ENCODE data around the gene SRGAP1. TPM values are rescaled to one million over a fixed set of nuclear protein-coding genes. Genes with fewer than 3 reads are reported as not detected.
"Not testable (repeated sequence)": the region's sequence is repeated elsewhere in the genome, so short reads cannot be mapped to it uniquely, and the experiment has no call there.

The SRGAP1 gene
- polyA plus RNA-seq, 4 donors = 13.1 to 26.5 (median 21.6) TPM

DNA sequence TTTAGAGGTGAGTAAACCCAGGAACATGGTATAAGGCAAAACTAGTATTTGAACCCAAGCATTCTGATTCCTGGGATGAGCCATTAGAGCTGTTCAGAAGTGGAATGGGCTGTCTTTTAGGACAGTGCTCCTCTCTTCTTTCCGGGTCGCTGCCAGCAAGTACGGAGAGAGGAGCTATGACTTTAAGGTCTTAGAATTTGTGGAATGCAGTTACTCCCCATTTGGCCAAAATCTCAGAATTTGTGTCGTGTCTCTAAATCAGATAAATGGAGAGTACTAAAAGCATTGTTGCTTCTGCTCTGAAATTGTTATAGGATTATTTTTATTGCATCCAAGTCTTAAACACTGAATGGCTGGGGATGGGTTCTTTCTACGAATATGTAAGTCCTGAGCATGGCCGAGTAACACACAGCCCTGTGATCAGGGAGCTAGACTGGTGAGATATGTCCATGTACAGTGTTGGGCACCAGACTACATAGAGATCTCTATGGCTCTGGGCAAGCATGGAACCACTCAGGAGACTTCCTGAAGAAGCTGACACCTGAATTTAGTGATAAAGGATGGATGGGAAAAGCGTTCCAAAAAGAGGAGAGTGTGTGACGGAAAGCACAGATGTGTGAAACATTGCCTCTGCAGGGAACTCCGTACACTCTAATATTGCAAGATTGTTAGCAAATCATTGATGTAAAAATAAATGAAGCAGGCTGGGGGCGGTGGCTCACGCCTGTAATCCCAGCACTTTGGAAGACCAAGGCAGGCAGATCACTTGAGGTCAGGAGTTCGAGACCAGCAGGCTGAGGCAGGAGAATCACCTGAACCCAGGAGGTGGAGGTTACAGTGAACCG lies 184.7 kb downstream of the SRGAP1 start:
- DNase-seq (ENCODE audit: low read depth in 4 of 4, low spot score in 3 of 4) = no peak

DNA sequence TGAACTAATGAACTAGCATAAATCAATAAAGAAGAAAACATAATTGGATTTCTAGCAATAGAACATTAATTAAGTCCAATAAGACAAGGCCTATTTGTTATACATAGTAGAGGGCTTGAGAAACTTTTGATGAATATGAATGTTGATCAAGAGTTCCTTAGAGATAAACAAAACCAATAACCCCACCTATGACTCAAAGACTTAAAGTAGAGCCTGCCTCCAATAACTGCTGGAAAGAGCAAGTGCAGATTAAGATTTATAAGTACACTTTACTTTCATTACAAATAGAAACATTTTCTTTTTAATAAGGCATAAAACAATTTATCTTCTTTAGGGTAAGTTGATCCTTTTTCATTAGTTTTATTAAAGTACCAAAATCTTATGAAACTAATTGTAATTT lies 185.7 kb downstream of the SRGAP1 start:
- DNase-seq (ENCODE audit: low read depth in 4 of 4, low spot score in 3 of 4) = no peak

DNA sequence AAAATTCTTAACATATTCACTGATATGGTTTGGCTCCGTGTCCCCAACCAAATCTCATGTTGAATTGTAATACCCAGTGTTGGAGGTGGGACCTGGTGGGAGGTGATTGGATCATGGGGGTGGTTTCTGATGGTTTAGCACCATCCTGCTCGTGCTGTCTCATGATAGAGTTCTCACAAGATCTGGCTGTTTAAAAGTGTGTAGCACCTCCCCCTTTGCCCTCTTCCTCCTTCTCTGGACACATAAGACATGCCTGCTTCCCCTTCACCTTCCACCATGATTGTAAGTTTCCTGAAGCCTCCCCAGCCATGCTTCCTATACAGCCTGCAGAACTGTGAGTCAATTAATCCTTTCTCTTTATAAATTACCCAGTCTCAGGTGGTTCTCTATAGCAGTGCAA lies 189.6 kb downstream of the SRGAP1 start:
- not testable (repeated sequence) for DNase-seq (ENCODE audit: low read depth in 4 of 4, low spot score in 3 of 4)

DNA sequence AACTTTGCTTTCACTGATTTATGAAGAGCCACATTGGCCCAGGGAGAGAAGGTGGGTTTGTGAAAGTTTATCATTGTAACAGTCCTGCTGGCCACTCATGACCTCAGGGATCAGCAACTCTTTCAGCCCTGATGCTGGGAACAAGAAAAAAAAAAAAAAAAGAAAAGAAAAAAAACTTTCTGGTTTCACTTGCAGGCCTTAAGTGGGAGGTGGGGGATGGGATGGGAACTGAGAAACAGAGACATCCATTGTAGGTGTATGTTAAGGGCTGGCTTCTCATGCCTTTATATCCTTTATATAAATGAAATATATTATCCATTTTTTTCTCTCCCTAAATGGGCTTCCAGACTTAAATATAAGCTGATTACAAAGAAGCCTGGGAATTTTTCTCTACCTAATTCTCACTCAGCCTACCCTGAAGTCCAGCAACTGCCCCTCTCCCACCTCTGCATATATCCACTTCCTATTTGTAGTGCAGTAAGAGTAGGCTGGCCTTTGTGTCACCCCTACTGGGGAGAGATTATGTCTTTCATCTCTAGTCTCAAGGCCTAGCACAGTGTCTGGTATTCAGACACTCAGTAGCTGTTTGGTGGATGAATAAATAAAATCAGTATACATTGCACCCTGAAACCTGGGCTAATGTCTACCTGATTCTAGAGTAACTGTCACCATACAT lies 190.5 kb downstream of the SRGAP1 start:
- DNase-seq (ENCODE audit: low read depth in 4 of 4, low spot score in 3 of 4) = no peak

DNA sequence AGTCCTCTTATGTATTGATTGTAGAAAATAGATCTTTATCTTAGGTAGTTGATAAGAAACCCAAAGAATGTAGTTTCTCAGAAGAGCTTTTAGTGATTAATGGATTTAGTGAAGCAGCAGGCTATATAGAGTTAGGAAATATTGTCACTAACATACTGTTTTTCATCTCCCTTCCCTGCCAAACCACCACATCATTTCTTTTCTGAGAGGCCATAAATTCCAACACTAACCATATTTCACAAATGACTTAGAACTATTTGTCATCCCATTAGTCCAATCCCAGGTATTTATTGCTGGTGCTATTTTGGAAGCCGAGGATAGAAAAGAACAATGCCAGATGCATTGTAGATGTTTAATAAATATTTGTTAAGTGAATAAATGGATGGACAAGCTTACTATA lies 191.9 kb downstream of the SRGAP1 start:
- no peak for DNase-seq (ENCODE audit: low read depth in 4 of 4, low spot score in 3 of 4)

DNA sequence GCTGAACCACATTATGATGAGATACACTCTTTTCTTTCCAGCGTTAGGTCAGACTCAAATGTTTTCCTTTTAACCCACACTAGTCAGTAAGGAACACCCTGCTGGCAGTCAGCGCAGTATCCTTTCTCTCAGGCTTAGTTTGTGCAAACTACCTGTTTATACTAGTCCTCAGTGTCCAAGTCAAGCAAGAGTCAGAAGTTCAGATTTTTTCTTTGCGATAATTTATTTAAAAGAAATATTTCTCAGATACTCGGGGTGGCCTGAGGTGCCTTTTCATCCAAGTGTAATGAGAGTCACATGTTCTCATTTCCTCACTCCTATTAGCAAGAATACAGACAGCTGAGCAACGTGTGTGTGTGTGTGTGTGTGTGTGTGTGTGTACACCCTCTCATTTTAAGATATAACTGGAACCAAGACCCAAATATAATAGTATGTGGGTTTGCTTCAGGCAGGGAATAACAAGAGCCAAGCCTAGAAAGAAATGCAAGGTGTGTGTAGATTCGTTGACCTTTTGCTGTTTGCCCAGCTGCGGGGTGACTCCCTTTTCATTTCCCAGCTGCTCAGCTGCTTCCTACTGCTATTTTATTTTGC lies 194.9 kb downstream of the SRGAP1 start:
- peak in 1 of 4 donors; percentile 20 for DNase-seq (ENCODE audit: low read depth in 4 of 4, low spot score in 3 of 4)

DNA sequence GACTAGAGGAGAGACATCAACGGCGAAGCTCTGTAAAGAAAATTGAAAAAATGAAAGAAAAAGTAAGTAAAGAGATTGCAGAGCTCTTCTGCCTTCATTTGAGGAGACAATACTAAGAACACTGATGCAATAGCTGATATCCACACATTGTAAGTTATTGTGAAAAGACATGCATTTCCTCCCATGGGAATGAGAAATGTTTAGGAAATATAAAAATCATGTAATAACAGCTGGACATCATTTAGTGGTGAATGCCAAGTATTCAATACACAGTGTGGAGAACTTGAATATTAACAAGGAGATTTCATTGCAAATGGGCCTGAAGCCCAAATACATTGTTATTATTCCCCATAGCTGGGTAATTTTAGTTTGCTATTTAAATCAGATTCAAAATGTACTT lies 198.4 kb downstream of the SRGAP1 start:
- DNase-seq (ENCODE audit: low read depth in 4 of 4, low spot score in 3 of 4) = no peak

DNA sequence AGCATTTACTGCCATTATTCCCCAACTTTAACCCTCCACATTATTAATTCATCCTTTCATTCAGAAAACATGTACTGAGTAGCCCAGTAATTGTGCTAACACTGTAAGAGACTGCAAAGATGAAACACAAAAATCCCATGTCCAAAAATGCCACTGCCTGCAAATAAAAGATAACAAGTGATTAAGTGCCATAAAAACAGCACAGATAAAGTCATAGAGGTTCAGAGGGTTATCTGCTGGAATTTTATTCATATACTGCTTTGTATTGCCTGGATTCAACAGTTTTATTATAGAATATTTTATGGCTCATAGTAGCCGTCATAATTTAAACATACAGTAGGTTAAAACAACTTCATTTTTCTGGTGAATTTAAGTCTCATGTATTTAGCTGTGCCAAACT lies 199.7 kb downstream of the SRGAP1 start:
- no peak for DNase-seq (ENCODE audit: low read depth in 4 of 4, low spot score in 3 of 4)

DNA sequence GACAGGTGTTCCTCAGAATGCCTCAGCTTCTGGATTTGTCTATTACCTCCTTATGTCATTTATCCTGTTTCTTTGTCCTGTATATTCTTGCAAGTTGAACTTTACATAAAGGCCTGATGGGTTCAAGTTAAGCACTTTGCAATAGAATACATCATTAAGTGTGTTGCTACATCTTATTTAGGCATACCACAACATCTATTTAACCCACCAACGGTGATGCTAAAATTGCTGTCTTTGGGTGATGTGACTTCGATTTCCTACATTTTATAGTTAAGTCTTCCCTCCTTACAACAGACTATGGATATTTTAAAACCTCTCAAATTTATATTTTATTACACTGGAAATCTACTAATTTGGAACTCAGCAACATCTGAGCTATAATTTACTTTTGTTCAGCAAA lies 206.6 kb downstream of the SRGAP1 start:
- no peak for DNase-seq (ENCODE audit: low read depth in 4 of 4, low spot score in 3 of 4)

DNA sequence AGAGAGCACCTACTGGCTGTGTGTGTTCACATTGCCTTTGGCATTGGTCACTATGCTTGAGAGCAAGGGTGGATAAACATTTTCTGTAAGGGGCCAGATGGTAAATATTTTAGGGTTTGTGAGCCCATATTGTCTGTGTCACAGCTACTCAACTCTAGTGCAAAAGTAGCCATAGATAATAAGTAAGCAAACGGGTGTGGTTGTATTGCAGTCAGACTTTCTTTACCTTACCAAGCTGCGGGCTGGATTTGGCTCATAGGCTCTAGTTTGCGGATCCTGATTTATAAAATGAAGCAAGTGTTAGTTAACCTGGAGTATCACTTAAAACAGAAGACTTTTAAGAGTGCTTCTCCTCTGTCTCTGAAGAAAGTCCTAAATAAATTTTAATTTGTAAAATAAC lies 208.6 kb downstream of the SRGAP1 start:
- no peak for DNase-seq (ENCODE audit: low read depth in 4 of 4, low spot score in 3 of 4)

DNA sequence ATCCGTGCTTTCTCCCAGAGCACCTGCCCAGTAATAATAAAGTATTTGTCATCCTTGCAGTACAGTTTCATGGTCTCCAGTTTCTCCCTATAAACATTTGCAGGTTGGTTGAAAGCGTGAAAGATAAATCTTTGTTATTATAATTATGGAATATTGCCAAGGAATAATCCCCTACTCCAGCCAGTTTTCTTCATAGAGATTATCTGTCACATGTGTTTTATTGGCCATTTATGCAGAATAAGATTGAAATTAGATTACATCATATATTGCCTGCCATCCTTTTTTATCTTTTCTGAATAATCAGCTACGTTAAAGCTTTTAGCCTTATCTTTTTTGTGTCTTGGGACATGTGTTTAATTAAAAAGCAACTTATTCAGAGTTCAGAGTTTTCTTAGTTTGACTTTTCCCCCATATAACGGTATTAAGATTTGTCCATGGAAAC lies 209.6 kb downstream of the SRGAP1 start:
- no peak for DNase-seq (ENCODE audit: low read depth in 4 of 4, low spot score in 3 of 4)

DNA sequence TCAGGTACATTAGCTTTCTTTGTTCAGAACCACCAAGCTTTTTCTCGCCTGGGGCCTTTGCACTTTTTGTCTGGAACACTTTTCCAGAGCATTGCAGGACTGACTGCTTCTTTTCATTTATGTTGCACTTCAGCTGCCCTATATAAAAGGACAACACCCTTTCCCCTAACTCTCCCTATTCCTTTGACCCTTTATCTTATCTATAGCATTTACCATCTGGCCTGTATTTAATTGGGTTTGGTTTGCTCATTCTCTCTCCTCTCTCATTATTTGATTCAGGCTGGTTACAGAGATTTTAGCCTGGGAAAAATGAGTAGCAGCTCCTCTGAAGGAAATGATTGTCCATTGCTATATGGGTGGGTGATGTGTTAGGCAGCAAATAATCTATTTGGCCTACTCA lies 212.2 kb downstream of the SRGAP1 start:
- no peak for DNase-seq (ENCODE audit: low read depth in 4 of 4, low spot score in 3 of 4)

DNA sequence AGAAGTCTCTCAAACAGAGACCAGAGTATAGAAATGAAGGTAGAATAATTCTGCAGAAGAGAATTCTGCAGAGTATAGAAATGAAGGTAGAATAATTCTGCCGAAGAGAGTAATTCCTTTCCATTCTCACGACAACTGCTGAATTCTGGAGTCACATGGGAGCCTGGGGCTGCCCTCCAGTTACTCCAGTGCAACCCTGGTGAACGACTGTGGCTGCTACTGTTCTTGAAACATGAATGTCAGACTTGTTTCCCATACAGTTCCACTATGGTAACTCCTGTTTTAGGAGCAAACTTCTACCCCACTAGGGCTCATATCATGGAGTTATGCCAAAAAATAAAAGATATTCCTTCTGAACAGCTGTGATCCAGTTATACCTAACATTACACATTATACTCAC lies 213.2 kb downstream of the SRGAP1 start:
- DNase-seq (ENCODE audit: low read depth in 4 of 4, low spot score in 3 of 4) = no peak

DNA sequence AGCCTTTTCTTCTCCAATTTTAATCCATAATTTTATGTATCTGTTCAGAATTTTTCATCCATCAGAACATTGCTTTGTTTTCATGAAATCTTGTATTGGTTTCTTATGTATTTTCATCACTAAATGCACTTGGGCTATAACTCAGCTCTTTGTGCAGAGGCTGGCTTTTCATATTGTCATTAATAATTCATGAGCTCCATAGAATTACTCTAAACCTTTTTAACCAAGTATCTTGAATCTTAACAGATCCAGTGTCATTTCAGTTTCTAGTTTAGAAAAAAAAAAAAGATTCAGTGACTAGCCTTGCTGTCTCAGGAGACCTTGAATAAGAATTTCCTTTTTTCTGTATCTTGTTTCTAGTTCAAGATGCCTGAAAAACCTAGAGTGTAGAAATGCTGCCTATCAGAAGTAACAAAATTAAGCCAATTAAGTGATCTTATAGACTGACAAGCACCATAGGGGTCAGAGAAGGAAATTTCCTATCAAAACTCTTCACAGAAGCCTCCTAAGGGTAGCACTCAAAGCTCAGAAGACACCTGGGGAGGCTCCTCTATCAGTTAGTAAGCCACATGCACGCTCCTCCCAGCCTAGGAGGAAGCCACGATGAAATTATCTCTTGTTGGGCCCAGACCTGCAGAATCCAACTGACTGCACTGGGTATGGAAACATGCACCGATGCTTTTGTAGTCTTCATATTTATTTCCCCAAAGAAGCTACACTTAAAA lies 214.2 kb downstream of the SRGAP1 start:
- DNase-seq (ENCODE audit: low read depth in 4 of 4, low spot score in 3 of 4) = no peak

DNA sequence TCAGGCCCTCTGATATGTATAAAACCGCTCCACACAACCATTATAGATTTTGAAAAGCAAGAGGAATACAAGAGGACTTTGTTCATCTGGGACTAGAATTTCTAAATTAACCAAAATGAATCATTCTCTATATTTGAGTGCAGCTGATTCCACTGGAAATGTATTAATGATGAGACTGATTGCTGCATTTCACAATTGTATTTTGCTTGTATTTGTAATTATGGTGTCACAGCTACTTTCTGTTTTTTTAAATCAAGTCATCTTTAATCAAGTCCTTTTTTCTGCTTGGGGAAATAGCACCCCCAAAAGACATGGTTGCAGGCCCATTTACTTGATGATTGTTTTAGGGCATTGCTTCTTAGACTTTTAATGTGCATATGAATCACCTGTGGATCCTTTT lies 215.2 kb downstream of the SRGAP1 start:
- DNase-seq (ENCODE audit: low read depth in 4 of 4, low spot score in 3 of 4) = no peak

DNA sequence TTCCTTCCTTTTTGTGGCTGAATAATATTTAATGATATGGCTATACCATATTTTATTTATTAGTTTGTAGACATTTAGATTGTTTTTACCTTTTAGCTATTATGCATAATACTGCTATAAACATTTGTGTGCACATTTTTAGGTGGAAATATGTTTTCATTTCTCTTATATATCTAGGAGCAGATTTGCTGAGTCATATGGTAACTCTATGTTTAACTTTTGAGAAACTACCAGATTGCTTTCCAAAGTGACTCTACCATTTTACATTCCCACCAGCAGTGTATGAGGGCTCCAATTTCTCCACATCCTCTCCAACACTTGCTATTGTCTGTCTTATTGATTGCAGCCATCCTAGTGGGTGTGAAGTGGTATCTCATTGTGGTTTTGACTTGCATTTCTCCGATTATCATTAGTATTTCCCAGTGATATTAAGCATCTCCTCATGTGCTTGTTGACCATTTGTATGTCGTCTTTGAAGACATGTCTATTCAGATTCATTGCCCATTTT lies 217.4 kb downstream of the SRGAP1 start:
- no peak for DNase-seq (ENCODE audit: low read depth in 4 of 4, low spot score in 3 of 4)

DNA sequence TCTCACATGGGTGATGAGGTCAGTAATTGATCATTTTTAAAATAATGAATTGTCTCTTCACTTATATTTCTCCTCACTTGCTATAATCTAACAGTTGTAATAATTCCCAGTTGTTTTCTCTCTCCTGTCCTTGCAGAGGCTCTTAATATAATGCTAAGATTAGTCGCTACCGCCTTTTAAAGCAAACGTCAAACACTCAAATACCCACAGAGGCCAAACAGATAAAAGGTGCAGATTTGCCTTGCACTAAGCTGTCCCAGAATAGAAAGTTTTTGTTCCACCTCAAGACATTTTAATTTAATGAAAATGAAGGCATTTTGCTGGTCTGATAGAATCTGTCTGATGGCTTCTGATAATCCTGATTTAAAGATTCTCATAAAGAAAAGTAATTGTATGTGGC lies 218.6 kb downstream of the SRGAP1 start:
- no peak for DNase-seq (ENCODE audit: low read depth in 4 of 4, low spot score in 3 of 4)

DNA sequence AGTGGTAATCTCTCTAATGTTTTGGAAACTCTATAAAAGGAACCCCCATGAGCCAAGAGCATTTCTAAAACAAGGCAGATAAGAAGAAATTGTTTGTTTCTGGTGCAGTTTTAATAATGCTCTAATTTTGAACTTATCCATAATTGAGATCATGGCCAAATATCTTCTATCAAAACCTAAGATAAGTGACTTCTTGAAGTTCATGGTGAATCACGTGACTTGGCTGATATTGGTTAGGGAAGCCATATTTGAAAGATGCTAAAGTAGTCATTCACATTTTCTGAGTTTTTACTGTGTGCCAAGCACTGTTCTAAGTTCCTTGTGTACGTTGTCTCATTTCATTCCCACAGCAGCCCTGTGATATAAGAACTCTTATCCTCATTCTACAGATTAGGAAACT lies 219.7 kb downstream of the SRGAP1 start:
- no peak for DNase-seq (ENCODE audit: low read depth in 4 of 4, low spot score in 3 of 4)

DNA sequence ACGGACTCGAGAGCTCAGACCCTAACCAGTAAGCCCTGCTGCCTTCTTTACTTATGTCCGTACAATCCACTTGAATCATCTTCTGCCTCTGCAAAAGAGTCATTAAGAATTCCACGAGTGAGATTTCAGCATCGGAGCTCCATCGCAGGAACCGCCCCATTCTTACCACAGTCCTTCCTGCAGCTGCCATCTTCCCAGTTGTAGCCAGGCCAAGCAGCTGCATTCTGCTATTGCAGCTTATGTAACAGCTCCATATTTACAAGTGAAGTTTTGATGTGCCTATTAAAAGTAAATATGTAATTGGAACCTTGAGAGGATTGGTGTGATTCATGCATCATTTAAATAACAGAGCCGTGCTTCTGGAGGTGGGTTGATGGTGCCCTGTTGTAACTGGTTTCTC lies 220.2 kb downstream of the SRGAP1 start:
- DNase-seq (ENCODE audit: low read depth in 4 of 4, low spot score in 3 of 4) = no peak

DNA sequence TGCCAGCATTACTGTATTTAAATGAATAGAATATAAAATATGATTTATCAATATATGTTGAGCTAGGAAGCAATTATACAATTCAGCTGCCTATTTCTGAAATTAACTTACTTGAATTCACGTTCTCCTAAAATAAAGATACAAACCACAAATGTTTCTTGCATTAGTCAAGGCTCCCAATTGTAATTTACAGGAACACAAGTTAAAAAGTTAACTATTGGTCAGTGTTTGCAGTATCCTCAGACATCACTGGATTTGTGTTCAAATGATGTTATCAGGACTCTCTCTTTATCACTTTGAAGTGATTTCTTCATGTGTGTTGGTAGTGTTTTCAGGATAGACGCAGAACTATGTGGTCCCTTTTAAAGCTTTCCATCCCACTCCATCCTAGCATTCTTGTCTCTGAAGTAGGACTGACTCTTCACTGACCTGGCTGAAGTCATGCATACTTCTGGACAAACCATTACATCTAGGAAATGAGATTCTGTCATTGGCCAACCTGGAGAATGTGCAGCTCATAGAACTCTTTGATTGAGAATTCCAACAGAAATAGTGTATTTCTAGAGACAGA lies 221.5 kb downstream of the SRGAP1 start:
- no peak for DNase-seq (ENCODE audit: low read depth in 4 of 4, low spot score in 3 of 4)

DNA sequence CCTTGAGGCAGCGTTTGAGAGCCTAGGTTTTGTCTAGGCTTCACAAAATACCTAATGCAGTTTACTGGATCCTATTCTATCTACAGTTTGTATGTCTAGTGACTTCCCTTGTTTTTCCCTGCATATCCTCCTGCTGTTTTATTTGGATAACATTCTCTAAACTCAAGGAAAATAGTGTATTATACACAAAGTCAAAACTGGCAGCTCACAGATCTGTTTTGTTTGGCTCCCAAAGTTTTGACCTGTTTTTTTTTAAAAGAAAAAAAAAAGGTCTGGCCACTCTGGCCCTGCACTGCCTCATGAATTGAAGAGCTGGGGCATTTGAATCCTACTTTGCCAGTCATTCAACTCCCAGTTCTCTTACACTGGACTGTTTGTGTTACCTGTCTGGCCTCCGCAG lies 222.3 kb downstream of the SRGAP1 start:
- DNase-seq (ENCODE audit: low read depth in 4 of 4, low spot score in 3 of 4) = no peak
